Activated naive CD4-positive, alpha-beta T cell treated with anti-CD3 and anti-CD28 coated beads, Interleukin-2, amount 10 ng/mL, durations not matched to agents 7 days and 5 days (primary cell): ENCODE measurements around the gene ELMO1.

Experiments used
- CTCF ChIA-PET: fragments of 350-600 bp; sonication (Branson Sonifier 250); formaldehyde crosslinking; loops from one replicate; lab custom pipeline; 2021; ENCODE audit warnings: antibody characterized with exemption; lab: Charles Lee
- DNase-seq: peaks from one replicate; pipeline ENCODE4 v3.0.0-alpha.2; 2020
- H3K27ac Mint-ChIP-seq: one replicate; pipeline ENCODE4 v1.8.0; 2021; ENCODE audit warnings: mild to moderate bottlenecking, moderate library complexity, mixed read lengths
- H3K27me3 Mint-ChIP-seq: one replicate; pipeline ENCODE4 v1.8.0; 2021; ENCODE audit warnings: mild to moderate bottlenecking, mixed read lengths
- H3K36me3 Mint-ChIP-seq: one replicate; pipeline ENCODE4 v1.8.0; 2021; ENCODE audit warnings: mixed read lengths
- H3K4me1 Mint-ChIP-seq: one replicate; pipeline ENCODE4 v1.8.0; 2021; ENCODE audit warnings: mixed read lengths
- H3K4me3 Mint-ChIP-seq: one replicate; pipeline ENCODE4 v1.8.0; 2021; ENCODE audit warnings: mild to moderate bottlenecking, moderate library complexity, mixed read lengths
- H3K9me3 Mint-ChIP-seq: one replicate; pipeline ENCODE4 v1.8.0; 2021; ENCODE audit warnings: mixed read lengths

ELMO1 gene

GRCh38 chr7:37235813-37236212, 212.9 kb downstream of the ELMO1 start:
- CTCF ChIA-PET, result interaction anchor here (0.6 to 4.2 kb wide), 9 partner anchors 16 to 260 kb away, joined by 3 to 36 read pairs (median 3); no protein-coding TSS in a partner anchor
- no peaks in the 10 kb centered on the region for H3K27me3 Mint-ChIP-seq
- no peak overlapping the region for H3K4me3 Mint-ChIP-seq
- H3K9me3 Mint-ChIP-seq, result no peaks in the 10 kb centered on the region
- no peak overlapping the region for H3K27ac Mint-ChIP-seq
- H3K36me3 Mint-ChIP-seq, result peaks cover 8% of the 10 kb centered on the region
- peaks cover 4% of the 10 kb centered on the region for H3K4me1 Mint-ChIP-seq
- DNase-seq, result no peak

DNA sequence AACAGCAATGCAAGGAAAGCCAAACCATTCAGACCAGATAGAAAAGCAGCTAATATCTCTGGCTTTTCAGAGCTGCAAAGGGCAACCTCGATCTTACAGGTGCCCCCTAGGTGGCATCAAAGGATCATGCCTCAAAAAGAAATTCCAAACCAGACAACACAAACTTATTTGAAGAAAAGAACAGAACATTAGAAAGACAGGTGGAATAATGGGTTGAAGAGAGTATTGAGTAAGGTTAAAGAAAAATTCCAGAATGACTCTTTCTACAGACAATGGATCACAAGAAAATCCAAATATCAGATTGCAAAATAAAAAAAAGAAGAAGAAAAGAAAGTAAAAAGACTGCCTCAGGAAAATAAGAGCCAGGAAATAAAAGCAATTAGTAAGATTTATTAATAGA, 213.7 kb downstream of the ELMO1 start:
- Mint-ChIP-seq H3K36me3 (peaks cover 11% of the 10 kb centered on the region), H3K4me3 (no peak overlapping the region), H3K9me3 (no peaks in the 10 kb centered on the region), H3K27ac (no peak overlapping the region), H3K27me3 (no peaks in the 10 kb centered on the region), H3K4me1 (peaks cover 9% of the 10 kb centered on the region)
- CTCF ChIA-PET, result interaction anchor here (0.8 to 4.2 kb wide), 8 partner anchors 21 to 261 kb away, joined by 3 to 36 read pairs (median 4); no protein-coding TSS in a partner anchor
- peak; percentile 29 for DNase-seq

GRCh38 chr7:37234334-37234733, 214.3 kb downstream of the ELMO1 start:
- CTCF ChIA-PET, result interaction anchor here (0.8 to 4.2 kb wide), 7 partner anchors 21 to 261 kb away, joined by 3 to 36 read pairs (median 5); no protein-coding TSS in a partner anchor
- Mint-ChIP-seq H3K27ac (no peak overlapping the region), H3K27me3 (no peaks in the 10 kb centered on the region), H3K4me1 (peaks cover 12% of the 10 kb centered on the region), H3K9me3 (no peaks in the 10 kb centered on the region), H3K4me3 (no peak overlapping the region), H3K36me3 (peaks cover 10% of the 10 kb centered on the region)
- DNase-seq, result no peak

DNA sequence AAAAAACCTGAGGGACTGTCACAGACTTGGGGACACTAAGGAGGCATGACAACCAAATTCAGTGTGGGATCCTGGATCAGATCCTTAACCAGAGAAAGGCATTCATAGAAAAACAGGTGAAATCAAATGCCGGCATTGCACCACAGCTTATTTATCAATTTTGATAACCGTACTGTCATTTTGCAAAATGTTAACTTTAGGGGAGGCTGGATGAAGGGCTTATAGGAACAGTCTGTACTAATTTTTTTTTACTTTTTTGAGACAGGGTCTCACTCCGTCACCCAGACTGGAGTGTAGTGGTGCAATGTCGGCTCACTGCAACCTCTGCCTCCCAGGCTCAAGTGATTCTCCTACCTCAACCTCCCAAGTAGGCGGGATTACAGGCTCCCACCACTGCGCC, 217.1 kb downstream of the ELMO1 start:
- CTCF ChIA-PET, result no interaction called here

GRCh38 chr7:37230221-37230620, 218.4 kb downstream of the ELMO1 start:
- Mint-ChIP-seq H3K9me3 (no peaks in the 10 kb centered on the region), H3K4me3 (no peak overlapping the region), H3K27me3 (no peaks in the 10 kb centered on the region), H3K27ac (no peak overlapping the region), H3K36me3 (peaks cover 17% of the 10 kb centered on the region), H3K4me1 (peaks cover 14% of the 10 kb centered on the region)
- no peak for DNase-seq
- CTCF ChIA-PET, result no interaction called here

More for the DNA sequence above, 217.1 kb downstream of the ELMO1 start:
- no peaks in the 10 kb centered on the region for H3K9me3 Mint-ChIP-seq
- H3K27me3 Mint-ChIP-seq, result no peaks in the 10 kb centered on the region
- H3K27ac Mint-ChIP-seq, result no peak overlapping the region
- DNase-seq, result no peak
- H3K4me1 Mint-ChIP-seq, result peaks cover 14% of the 10 kb centered on the region
- no peak overlapping the region for H3K4me3 Mint-ChIP-seq
- peaks cover 17% of the 10 kb centered on the region for H3K36me3 Mint-ChIP-seq

- DNase-seq, result no peak
- no peaks in the 10 kb centered on the region for H3K27me3 Mint-ChIP-seq
- H3K4me1 Mint-ChIP-seq, result peaks cover 12% of the 10 kb centered on the region
- no peak overlapping the region for H3K27ac Mint-ChIP-seq
- H3K9me3 Mint-ChIP-seq, result no peaks in the 10 kb centered on the region
- CTCF ChIA-PET, result interaction anchor here (1.4 to 1.5 kb wide), 2 partner anchors 122 to 220 kb away, joined by 3 to 5 read pairs; no protein-coding TSS in a partner anchor
- no peak overlapping the region for H3K4me3 Mint-ChIP-seq
- peaks cover 18% of the 10 kb centered on the region for H3K36me3 Mint-ChIP-seq
Observed at GRCh38 chr7:37229381-37229780, 219.3 kb downstream of the ELMO1 start.

DNA sequence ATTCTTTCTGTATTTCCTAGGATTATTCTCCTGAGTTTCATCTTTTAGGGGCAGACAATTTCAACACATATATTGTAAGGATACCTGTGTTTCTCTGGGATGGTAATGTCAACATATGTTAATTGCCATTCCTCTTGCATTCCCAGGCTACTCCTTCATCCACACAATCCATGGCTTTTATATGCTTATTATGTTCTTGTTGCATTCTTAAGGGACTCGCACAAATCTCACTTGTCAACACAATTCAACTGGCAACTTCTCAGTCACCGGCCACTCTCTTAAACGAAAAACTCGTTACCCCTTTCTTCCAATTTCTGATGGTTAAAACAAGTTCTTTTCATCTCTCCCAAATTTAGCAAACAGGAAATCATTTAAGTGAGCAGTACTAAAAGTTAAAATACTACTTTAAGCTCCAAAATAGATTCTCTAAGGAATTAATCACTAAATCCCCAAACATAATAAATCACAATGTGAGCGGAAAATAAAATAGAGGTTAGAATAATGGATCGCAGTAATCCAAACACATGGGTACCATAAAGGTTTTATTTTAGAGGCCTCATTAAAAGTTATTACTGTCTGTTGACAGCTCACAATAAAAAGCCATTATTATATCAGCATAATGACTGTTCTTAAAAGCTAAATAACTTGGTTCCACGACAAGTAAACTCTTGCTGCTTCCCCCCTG, 223.2 kb downstream of the ELMO1 start:
- Mint-ChIP-seq H3K4me1 (peaks cover 10% of the 10 kb centered on the region), H3K36me3 (peaks cover 32% of the 10 kb centered on the region), H3K4me3 (no peak overlapping the region), H3K27me3 (no peaks in the 10 kb centered on the region), H3K9me3 (no peaks in the 10 kb centered on the region), H3K27ac (no peak overlapping the region)
- DNase-seq, result no peak
- CTCF ChIA-PET, result interaction anchor here (0.8 kb wide), 1 partner anchor 284 kb away, joined by 4 read pairs; no protein-coding TSS in a partner anchor

DNA sequence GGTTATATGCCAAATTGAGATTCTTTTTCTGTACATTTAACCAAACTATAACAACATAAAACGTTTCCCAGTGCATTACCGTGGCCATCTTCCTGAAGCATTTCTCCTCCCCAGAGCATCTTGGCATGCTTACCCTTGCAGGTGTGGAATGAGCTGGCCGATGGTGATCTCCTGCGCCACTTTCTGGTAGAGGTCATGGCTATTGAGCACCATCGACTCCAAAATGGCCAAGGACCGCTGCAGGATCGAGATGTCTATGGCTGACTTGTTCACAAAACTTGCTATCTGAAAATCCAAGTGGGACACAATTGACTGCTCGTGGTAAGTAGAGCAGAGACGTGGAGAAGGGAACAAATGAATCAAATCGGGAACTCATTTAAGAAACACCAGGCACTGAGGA, 223.9 kb downstream of the ELMO1 start:
- H3K27ac Mint-ChIP-seq, result no peak overlapping the region
- no peak overlapping the region for H3K4me3 Mint-ChIP-seq
- H3K27me3 Mint-ChIP-seq, result no peaks in the 10 kb centered on the region
- H3K4me1 Mint-ChIP-seq, result peaks cover 5% of the 10 kb centered on the region
- CTCF ChIA-PET, result no interaction called here
- peaks cover 30% of the 10 kb centered on the region for H3K36me3 Mint-ChIP-seq
- H3K9me3 Mint-ChIP-seq, result no peaks in the 10 kb centered on the region
- no peak for DNase-seq

DNA sequence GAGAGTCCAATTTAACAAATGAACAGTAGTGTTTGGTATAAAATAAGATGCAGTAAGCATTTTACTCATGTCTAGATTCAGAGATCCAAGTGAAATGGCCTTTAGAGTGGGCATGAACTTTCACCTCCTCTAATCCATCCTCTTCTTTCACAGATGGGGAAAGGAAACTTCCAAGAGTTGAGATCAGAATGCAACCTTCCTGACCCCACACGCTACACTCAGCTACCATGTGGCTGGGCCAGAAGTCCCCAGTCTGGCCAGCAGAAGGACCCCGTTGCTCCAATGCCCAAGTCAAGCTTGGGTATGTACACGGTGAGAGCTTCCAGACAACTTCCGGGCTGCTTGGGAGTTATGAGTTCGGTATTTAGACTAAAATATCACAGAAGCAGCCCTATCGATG, 228.0 kb downstream of the ELMO1 start:
- Mint-ChIP-seq H3K27ac (no peak overlapping the region), H3K36me3 (peaks cover 43% of the 10 kb centered on the region), H3K4me1 (peaks cover 8% of the 10 kb centered on the region), H3K27me3 (no peaks in the 10 kb centered on the region), H3K4me3 (no peak overlapping the region), H3K9me3 (no peaks in the 10 kb centered on the region)
- no peak for DNase-seq
- CTCF ChIA-PET, result interaction anchor here (1.0 kb wide), 1 partner anchor 15 kb away, joined by 3 read pairs; no protein-coding TSS in a partner anchor

GRCh38 chr7:37218956-37219355, 229.7 kb downstream of the ELMO1 start:
- CTCF ChIA-PET, result no interaction called here
- no peaks in the 10 kb centered on the region for H3K27me3 Mint-ChIP-seq
- DNase-seq, result no peak

GRCh38 chr7:37216923-37217322, 231.7 kb downstream of the ELMO1 start:
- DNase-seq, result no peak
- peaks cover 54% of the 10 kb centered on the region for H3K36me3 Mint-ChIP-seq
- no peak overlapping the region for H3K27ac Mint-ChIP-seq
- no peaks in the 10 kb centered on the region for H3K27me3 Mint-ChIP-seq
- H3K9me3 Mint-ChIP-seq, result no peaks in the 10 kb centered on the region
- CTCF ChIA-PET, result interaction anchor here (1.6 kb wide), 1 partner anchor 136 kb away, joined by 4 read pairs; no protein-coding TSS in a partner anchor
- no peak overlapping the region for H3K4me3 Mint-ChIP-seq
- H3K4me1 Mint-ChIP-seq, result peaks cover 8% of the 10 kb centered on the region

More at GRCh38 chr7:37218956-37219355, 229.7 kb downstream of the ELMO1 start:
- Mint-ChIP-seq H3K4me1 (peaks cover 8% of the 10 kb centered on the region), H3K36me3 (peaks cover 49% of the 10 kb centered on the region), H3K4me3 (no peak overlapping the region), H3K9me3 (no peaks in the 10 kb centered on the region), H3K27ac (no peak overlapping the region)

- peak overlapping the region; percentile 55 for H3K27ac Mint-ChIP-seq
- H3K4me1 Mint-ChIP-seq, result peaks cover 8% of the 10 kb centered on the region
- no peak overlapping the region for H3K4me3 Mint-ChIP-seq
- no peaks in the 10 kb centered on the region for H3K9me3 Mint-ChIP-seq
- peaks cover 54% of the 10 kb centered on the region for H3K36me3 Mint-ChIP-seq
- no peaks in the 10 kb centered on the region for H3K27me3 Mint-ChIP-seq
- no peak for DNase-seq
- CTCF ChIA-PET, result no interaction called here
Observed at GRCh38 chr7:37216156-37216852, 232.4 kb downstream of the ELMO1 start.

DNA sequence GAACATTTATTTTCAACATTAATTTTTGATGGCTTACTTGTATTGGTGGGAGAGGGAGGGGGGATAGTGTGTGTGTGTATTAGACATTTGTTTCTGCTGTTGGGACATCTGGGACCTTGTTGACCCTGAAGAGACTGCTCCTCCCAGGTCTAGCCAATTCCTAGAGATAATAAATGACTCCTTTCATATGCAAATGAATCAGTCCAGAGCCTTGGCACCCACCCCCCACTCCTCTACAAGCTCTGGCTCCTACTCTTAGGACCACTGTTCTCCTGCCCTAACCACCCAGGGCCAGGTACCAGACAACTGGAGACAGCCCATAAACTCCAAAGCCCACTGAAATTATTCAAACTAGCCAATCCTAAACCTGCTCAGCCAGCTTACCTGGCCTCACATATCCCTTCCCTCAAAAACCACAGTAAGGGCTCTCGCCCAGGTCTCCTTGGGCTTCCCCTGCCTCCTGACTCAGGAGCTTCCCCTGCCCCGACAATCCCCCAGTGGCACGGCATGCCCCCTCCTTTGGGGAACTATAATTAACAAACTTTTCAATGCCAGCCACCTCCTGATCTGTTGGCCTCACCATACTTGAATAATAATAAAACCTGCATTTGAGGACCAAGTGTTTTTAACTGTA, 233.3 kb downstream of the ELMO1 start:
- no peak for DNase-seq
- Mint-ChIP-seq H3K27ac (peak overlapping the region; percentile 64), H3K36me3 (peaks cover 53% of the 10 kb centered on the region), H3K4me3 (no peak overlapping the region), H3K27me3 (no peaks in the 10 kb centered on the region), H3K9me3 (no peaks in the 10 kb centered on the region), H3K4me1 (peaks cover 8% of the 10 kb centered on the region)
- CTCF ChIA-PET, result interaction anchor here (0.5 kb wide), 1 partner anchor 80 kb away, joined by 3 read pairs; no protein-coding TSS in a partner anchor

- CTCF ChIA-PET, result interaction anchor here (0.7 to 3.6 kb wide), 3 partner anchors 12 to 141 kb away, joined by 3 to 13 read pairs (median 3); no protein-coding TSS in a partner anchor
Observed at GRCh38 chr7:37212556-37212955, 236.1 kb downstream of the ELMO1 start.

More at GRCh38 chr7:37212556-37212955, 236.1 kb downstream of the ELMO1 start:
- no peak overlapping the region for H3K27ac Mint-ChIP-seq
- no peak overlapping the region for H3K4me3 Mint-ChIP-seq
- no peak for DNase-seq
- peaks cover 55% of the 10 kb centered on the region for H3K36me3 Mint-ChIP-seq
- H3K9me3 Mint-ChIP-seq, result no peaks in the 10 kb centered on the region
- H3K4me1 Mint-ChIP-seq, result peaks cover 13% of the 10 kb centered on the region
- no peaks in the 10 kb centered on the region for H3K27me3 Mint-ChIP-seq
